PFSK-1 (cell line): ENCODE measurements around the gene CLEC2L.

ENCODE experiments used
- POLR2AphosphoS5 ChIP-seq: IDR thresholded peaks from 2 replicates; pipeline ENCODE4 v1.6.1; 2012; ENCODE audit warnings: low read depth, mild to moderate bottlenecking, control low read depth, low read length, moderate library complexity
- SIN3A ChIP-seq: IDR thresholded peaks from 2 replicates; pipeline ENCODE4 v1.6.1; 2012; ENCODE audit warnings: mild to moderate bottlenecking, low read length, moderate library complexity, borderline replicate concordance; ENCODE audit not compliant: insufficient read depth
- TAF1 ChIP-seq: IDR thresholded peaks from 2 replicates; pipeline ENCODE4 v1.6.1; 2012; ENCODE audit warnings: low read length, control low read depth, borderline replicate concordance; ENCODE audit not compliant: insufficient read depth
- TF ChIP-seq, protein P1 (sequence below), 2 experiments: IDR thresholded peaks; 2 replicates each; pipeline versions ENCODE4 v1.6.1 to v1.8.0; 2011 to 2012; ENCODE audit warnings: low read depth in 2 of 2, low read length in 2 of 2, control low read depth in 1 of 2, inconsistent platforms in 1 of 2, mild to moderate bottlenecking in 1 of 2, moderate library complexity in 1 of 2; ENCODE audit not compliant: insufficient read depth in 1 of 2

DNA sequence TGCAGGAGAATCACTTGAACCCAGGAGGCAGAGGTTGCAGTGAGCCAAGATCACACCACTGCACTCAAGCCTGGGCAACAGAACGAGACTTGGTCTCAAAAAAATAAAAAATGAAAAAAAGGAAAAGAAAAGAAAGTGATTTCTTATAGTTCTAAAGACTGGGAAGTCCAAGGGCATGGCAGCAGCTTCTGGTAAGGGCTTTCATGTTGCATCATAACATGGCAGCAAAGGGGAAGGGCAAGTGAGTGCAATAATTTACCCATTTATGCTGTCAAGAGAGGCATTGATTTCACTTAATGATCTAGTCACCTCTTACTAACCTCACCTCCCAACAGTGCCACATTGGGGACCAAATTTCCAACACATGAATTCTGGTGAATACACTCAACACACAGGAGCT is 31.2 kb upstream of the CLEC2L start:
- TF ChIP-seq TAF1: no peak
- TF ChIP-seq SIN3A: no peak
- TF ChIP-seq, protein P1, sequence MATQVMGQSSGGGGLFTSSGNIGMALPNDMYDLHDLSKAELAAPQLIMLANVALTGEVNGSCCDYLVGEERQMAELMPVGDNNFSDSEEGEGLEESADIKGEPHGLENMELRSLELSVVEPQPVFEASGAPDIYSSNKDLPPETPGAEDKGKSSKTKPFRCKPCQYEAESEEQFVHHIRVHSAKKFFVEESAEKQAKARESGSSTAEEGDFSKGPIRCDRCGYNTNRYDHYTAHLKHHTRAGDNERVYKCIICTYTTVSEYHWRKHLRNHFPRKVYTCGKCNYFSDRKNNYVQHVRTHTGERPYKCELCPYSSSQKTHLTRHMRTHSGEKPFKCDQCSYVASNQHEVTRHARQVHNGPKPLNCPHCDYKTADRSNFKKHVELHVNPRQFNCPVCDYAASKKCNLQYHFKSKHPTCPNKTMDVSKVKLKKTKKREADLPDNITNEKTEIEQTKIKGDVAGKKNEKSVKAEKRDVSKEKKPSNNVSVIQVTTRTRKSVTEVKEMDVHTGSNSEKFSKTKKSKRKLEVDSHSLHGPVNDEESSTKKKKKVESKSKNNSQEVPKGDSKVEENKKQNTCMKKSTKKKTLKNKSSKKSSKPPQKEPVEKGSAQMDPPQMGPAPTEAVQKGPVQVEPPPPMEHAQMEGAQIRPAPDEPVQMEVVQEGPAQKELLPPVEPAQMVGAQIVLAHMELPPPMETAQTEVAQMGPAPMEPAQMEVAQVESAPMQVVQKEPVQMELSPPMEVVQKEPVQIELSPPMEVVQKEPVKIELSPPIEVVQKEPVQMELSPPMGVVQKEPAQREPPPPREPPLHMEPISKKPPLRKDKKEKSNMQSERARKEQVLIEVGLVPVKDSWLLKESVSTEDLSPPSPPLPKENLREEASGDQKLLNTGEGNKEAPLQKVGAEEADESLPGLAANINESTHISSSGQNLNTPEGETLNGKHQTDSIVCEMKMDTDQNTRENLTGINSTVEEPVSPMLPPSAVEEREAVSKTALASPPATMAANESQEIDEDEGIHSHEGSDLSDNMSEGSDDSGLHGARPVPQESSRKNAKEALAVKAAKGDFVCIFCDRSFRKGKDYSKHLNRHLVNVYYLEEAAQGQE (IDR thresholded peaks at IDR 0.05; ENCODE audit: insufficient read depth in 1 of 2, low read depth in 2 of 2, low read length in 2 of 2): no peak
- no peak for TF ChIP-seq POLR2AphosphoS5
